Thyroid gland (tissue), 4 donors: Measurements from ENCODE around the gene MAP3K7. TPM values are rescaled to one million over a fixed set of nuclear protein-coding genes. Genes with fewer than 3 reads are reported as not detected.

Experiments
- DNase-seq, 2 donors: peaks; one replicate each; pipeline ENCODE4 v3.0.0-alpha.2; 2019
- H3K27ac ChIP-seq, 3 donors: fragments of 200-600 bp; sonication (generic); 1 replicate in 2 of 3; 2 replicates in 1 of 3; pipeline ENCODE4 v1.5.1; 2016 to 2019; ENCODE audit warnings: mild to moderate bottlenecking in 1 of 3, moderate library complexity in 1 of 3
- H3K27me3 ChIP-seq: fragments of 200-600 bp; sonication (generic); one replicate; pipeline ENCODE4 v1.5.1; 2019
- H3K36me3 ChIP-seq, 2 donors: fragments of 200-600 bp; sonication (generic); one replicate each; pipeline ENCODE4 v1.5.1; 2016 to 2019
- H3K4me1 ChIP-seq, 2 donors: fragments of 200-600 bp; sonication (generic); one replicate each; pipeline ENCODE4 v1.5.1; 2017 to 2019
- H3K4me3 ChIP-seq, 3 donors: fragments of 200-600 bp; sonication (generic); replicated peaks in 1 of 3; 1 replicate in 2 of 3; 2 replicates in 1 of 3; pipeline ENCODE4 v1.5.1; 2016; ENCODE audit warnings: mild to moderate bottlenecking in 1 of 3
- H3K9me3 ChIP-seq: fragments of 200-600 bp; sonication (generic); one replicate; pipeline ENCODE4 v1.5.1; 2017
- POLR2A ChIP-seq, 2 donors: fragments of 450-650 bp; IDR thresholded peaks; one replicate each; pipeline ENCODE4 v1.6.1; 2017; ENCODE audit warnings: antibody characterized with exemption in 2 of 2, mild to moderate bottlenecking in 2 of 2, moderate library complexity in 1 of 2
- WGBS, 2 donors: methylation state at CpG; one replicate each; pipeline ENCODE4 v1.1.5; 2017; 5-methylcytosine and 5-hydroxymethylcytosine counted together
- intact Hi-C: fragments of 100-400 bp; cut with DNase I; formaldehyde crosslinking; loops from one replicate; pipeline ENCODE4 v1.15.1; 2023
- total RNA-seq, 4 donors: library from RNA; depleted of rRNA; stranded (reverse); fragments of >200 nt; gene quantifications; one replicate each; pipeline ENCODE4 v1.2.3, GENCODE V29; 2016
- TF ChIP-seq, protein P1 (sequence below), 6 experiments: fragments of 200-600 bp in 3 of 6; fragments of 450-650 bp in 3 of 6; sonication (generic) in 3 of 6; IDR thresholded peaks; one replicate each; pipeline ENCODE4 v1.5.1; 2016 to 2019; ENCODE audit warnings: antibody characterized with exemption in 6 of 6, mild to moderate bottlenecking in 2 of 6, inconsistent platforms in 1 of 6, moderate library complexity in 1 of 6

MAP3K7 gene
- total RNA-seq, 4 donors from 2014 or later, result 31.5 to 50.3 (median 33.6) TPM

DNA sequence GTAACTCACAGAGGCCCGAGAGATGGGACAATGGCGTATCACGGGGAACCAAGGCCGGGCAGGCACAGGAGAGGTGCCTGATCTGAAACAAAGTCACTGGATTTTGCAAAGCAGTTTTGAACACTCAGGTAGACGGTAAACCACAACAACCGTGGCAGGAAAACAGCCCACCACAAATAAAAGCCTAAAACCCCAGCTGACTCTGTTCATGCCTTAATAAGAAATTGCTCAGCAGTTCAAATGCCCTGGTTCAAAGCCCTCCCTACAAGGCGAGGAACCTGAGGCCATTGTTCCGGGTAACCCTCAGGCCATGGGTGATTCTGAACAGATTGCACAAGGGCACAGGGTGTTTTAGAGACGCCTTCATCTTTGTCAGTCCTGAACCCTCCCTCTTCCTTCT lies 114.2 kb downstream of the MAP3K7 start:
- 89% methylated on average over 9 of the region's 9 CpGs for whole genome bisulfite sequencing, 2 donors
- intact Hi-C loops, result no loop called here
- H3K4me1 ChIP-seq, result no peaks in the 10 kb centered on the region

DNA sequence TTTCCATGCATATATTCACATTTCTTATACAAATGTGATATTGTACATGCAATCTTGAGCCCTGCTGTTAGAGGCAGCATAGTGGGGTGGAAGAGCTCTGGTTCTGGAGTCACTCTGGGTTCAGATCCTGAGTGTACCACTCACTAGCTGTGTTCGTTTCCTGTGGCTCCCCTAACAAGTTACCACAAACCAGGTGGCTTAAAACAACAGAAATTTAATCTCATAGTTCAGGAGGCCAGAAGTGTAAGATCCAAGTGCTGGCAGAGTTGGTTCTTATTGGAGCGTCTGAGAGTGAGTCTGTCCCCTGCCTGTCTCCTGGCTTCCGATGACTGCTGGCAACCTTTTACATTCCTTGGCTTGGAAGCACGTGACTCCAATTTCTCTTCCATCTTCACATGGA lies 115.6 kb downstream of the MAP3K7 start:
- no peaks in the 10 kb centered on the region for H3K4me1 ChIP-seq
- no peak overlapping the region for H3K27ac ChIP-seq
- 31 to 38% methylated on average over 4 of the region's 4 CpGs for WGBS, 2 donors
- H3K27me3 ChIP-seq, result no peaks in the 10 kb centered on the region
- H3K36me3 ChIP-seq, result no peaks in the 10 kb centered on the region
- no peak for DNase-seq
- H3K9me3 ChIP-seq, result no peaks in the 10 kb centered on the region
- intact Hi-C loops, result no loop called here
- TF ChIP-seq POLR2A (IDR thresholded peaks at IDR 0.05), result no peak
- TF ChIP-seq, protein P1, sequence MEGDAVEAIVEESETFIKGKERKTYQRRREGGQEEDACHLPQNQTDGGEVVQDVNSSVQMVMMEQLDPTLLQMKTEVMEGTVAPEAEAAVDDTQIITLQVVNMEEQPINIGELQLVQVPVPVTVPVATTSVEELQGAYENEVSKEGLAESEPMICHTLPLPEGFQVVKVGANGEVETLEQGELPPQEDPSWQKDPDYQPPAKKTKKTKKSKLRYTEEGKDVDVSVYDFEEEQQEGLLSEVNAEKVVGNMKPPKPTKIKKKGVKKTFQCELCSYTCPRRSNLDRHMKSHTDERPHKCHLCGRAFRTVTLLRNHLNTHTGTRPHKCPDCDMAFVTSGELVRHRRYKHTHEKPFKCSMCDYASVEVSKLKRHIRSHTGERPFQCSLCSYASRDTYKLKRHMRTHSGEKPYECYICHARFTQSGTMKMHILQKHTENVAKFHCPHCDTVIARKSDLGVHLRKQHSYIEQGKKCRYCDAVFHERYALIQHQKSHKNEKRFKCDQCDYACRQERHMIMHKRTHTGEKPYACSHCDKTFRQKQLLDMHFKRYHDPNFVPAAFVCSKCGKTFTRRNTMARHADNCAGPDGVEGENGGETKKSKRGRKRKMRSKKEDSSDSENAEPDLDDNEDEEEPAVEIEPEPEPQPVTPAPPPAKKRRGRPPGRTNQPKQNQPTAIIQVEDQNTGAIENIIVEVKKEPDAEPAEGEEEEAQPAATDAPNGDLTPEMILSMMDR (IDR thresholded peaks at IDR 0.05), result no peak
- no peak overlapping the region for H3K4me3 ChIP-seq

More for the DNA sequence above, 114.2 kb downstream of the MAP3K7 start:
- Histone ChIP-seq H3K27me3 (no peaks in the 10 kb centered on the region), H3K9me3 (no peaks in the 10 kb centered on the region), H3K27ac (no peak overlapping the region), H3K36me3 (no peaks in the 10 kb centered on the region), H3K4me3 (no peak overlapping the region)
- TF ChIP-seq, protein P1 (IDR thresholded peaks at IDR 0.05), result no peak
- TF ChIP-seq POLR2A (IDR thresholded peaks at IDR 0.05), result no peak
- DNase-seq, result no peak

DNA sequence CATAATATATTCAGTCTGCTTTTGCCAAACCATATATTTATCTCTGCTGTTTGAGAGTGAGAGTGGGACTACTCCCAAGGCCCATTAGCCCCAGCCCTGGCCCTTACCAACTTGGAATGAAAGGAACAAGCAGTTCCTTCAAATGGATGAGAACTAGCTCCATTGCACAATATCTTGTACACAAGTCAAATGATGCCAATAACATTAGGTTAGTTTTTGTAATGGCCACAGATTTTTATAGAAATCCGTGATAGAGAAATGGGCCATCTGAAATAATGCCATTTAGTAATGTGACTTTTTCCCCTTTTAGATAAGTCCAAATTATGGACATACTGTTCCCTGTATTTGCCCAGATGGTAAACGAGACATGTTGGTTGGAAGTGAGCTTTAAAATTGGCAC lies 117.0 kb downstream of the MAP3K7 start:
- no peak for DNase-seq
- intact Hi-C loops, result no loop called here
- no peaks in the 10 kb centered on the region for H3K9me3 ChIP-seq

DNA sequence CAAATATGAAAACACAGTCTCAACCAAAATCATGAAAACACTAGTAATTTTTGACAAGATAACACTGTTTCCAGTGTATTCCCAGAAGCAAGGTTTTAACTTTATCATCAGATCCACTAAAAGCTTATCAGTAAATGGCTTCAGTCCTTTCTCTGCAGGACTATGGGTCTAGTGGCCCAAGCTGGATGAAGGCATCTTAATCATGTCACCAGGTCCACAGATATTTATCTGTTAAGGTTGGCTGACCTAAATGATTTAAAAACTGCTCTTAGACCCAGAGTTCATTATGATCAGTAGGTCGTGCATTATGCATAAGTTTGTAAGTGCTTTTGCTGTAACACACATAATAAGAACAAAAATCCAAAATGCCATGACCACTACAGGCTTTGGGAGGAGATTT lies 118.0 kb downstream of the MAP3K7 start:
- no peaks in the 10 kb centered on the region for H3K36me3 ChIP-seq
- DNase-seq, result no peak
- no peak for TF ChIP-seq POLR2A (IDR thresholded peaks at IDR 0.05)
- TF ChIP-seq, protein P1 (IDR thresholded peaks at IDR 0.05), result no peak
- intact Hi-C loops, result no loop called here
- no peaks in the 10 kb centered on the region for H3K9me3 ChIP-seq
- no peaks in the 10 kb centered on the region for H3K27me3 ChIP-seq
- no peaks in the 10 kb centered on the region for H3K4me1 ChIP-seq
- H3K4me3 ChIP-seq, result no peak overlapping the region
- 77 to 90% methylated on average over 1 of the region's 1 CpG for WGBS, 2 donors
- H3K27ac ChIP-seq, result no peak overlapping the region

More for the DNA sequence above, 117.0 kb downstream of the MAP3K7 start:
- no peaks in the 10 kb centered on the region for H3K27me3 ChIP-seq
- H3K27ac ChIP-seq, result no peak overlapping the region
- H3K4me1 ChIP-seq, result no peaks in the 10 kb centered on the region
- H3K36me3 ChIP-seq, result no peaks in the 10 kb centered on the region
- TF ChIP-seq, protein P1 (IDR thresholded peaks at IDR 0.05), result no peak
- no peak for TF ChIP-seq POLR2A (IDR thresholded peaks at IDR 0.05)
- H3K4me3 ChIP-seq, result no peak overlapping the region
- 90 to 92% methylated on average over 2 of the region's 2 CpGs for WGBS, 2 donors

DNA sequence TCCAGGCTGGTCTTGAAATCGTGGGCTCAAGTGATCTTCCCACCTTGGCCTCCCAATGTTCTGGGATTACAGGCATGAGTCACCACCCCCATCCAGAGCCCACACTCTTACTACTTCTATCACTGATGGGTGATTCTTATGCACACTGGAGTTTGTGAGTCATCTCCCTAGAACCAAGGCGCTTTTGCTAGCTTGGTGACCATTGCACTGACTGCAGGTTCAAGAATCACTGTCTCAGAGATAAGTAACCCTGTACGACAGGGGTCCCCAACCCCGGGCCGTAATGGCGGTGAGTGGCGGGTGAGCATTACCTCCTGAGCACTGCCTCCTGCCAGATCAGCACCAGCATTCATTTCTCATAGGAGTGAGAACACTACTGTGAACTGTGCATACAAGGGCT lies 118.8 kb downstream of the MAP3K7 start:
- 87 to 89% methylated on average over 7 of the region's 7 CpGs for WGBS, 2 donors
- intact Hi-C loops, result no loop called here
- Histone ChIP-seq H3K4me1 (no peaks in the 10 kb centered on the region), H3K36me3 (no peaks in the 10 kb centered on the region), H3K4me3 (no peak overlapping the region), H3K9me3 (no peaks in the 10 kb centered on the region), H3K27me3 (no peaks in the 10 kb centered on the region), H3K27ac (no peak overlapping the region)
- TF ChIP-seq, protein P1 (IDR thresholded peaks at IDR 0.05), result no peak
- no peak for TF ChIP-seq POLR2A (IDR thresholded peaks at IDR 0.05)
- DNase-seq, result no peak
